ENCODE data around the gene COMMD1.
A peak's percentile ranks its signal among the peaks of the same experiment; 100 is the strongest.
"Not testable (repeated sequence)": the region's sequence is repeated elsewhere in the genome, so short reads cannot be mapped to it uniquely, and the experiment has no call there.

Gene COMMD1

DNA sequence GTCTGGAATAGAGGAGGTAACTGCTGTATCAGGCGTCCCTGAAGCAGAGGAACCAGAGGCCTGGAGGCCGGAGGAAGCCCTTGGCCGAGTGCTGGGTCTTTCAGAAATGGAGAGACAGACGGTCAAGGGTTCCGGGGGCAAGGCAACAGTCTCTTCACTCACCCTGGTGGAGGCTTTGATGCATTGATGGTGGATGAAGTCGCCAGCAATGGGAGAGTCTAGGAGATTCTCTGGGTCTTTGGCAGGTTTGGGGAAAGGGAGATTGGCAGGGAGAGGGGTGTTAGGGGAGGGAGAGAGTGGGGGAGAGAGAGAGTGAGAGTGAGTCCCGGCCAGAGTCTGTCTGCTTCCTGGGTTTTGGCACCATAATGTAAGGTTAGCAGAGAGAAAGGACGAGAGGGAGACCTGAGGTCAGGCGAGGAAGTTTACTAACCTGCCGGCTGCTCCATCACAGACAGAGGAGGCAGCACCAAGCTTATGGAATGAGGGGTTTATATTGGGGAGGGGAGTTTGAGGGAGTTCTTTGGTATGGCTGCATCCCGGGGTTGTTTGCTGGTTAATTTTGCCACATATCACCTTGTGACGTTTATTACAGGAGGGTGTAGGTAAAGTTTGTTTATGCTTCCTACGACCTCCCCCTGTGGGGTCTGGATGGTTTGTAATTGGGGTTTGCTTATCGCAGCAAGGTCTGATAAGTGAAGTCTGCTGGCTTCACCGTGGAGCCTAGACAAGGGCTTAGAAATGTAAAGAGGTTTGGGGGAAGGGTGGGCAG, 19.6 kb downstream of the COMMD1 start:
- no peak for DNase-seq

GRCh38 chr2:61926531-61927477, 21.3 kb downstream of the COMMD1 start:
- DNase-seq = no peak

DNA sequence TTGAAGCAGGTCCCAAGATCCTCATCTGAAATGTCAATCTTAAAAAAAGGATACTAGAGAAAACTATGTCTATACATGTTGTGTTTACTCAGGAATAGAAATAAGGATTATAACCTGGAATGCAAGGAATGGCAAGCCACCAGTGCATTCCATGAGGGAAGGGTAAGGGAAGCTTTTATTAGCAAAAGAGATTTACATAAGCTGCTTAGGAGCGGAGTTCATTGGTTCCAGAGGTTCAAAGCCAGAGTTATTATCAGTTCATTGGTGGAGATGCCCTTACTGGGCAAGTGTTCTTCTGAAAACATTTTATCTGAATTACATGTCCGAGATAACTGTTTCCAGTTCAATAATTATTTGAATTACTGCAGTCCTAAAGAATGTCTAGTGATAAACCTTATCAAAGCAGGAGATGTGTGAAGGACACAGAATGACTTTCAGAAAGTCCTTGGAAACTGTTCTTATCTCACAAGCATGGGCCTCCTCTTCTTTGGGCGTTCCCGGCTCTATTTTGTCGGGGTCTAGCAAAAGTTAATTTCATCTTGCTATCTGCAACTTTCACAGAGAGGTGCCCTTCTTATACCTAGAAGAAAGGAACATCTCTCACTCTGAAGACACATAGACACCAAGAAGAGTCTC, 23.5 kb downstream of the COMMD1 start:
- DNase-seq = no peak

GRCh38 chr2:61937098-61937497, 31.6 kb downstream of the COMMD1 start:
- DNase-seq = no peak

DNA sequence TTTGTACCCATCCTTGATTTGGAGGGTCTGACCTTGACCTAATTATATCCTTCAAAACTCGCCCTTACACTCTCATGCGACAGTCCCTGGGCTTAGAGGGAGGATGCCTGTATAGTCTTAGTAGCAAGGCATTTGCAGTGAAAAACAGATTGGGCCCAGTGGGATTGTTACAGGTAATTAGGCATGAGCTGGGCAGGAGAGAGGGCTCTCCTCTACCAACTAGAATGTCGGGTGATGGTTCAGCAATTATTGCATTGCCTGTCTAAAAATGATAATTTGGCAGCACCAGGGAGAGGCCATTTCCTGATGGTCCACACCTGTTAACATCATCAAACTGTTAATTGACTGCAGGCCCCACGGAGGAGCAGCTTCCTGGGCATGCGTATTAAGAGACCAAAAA, 32.4 kb downstream of the COMMD1 start:
- no peak for DNase-seq

GRCh38 chr2:61938511-61938910, 33.0 kb downstream of the COMMD1 start:
- DNase-seq = no peak

GRCh38 chr2:61943251-61943650, 37.8 kb downstream of the COMMD1 start:
- no peak for DNase-seq

GRCh38 chr2:61946666-61947065, 41.2 kb downstream of the COMMD1 start:
- DNase-seq = no peak

DNA sequence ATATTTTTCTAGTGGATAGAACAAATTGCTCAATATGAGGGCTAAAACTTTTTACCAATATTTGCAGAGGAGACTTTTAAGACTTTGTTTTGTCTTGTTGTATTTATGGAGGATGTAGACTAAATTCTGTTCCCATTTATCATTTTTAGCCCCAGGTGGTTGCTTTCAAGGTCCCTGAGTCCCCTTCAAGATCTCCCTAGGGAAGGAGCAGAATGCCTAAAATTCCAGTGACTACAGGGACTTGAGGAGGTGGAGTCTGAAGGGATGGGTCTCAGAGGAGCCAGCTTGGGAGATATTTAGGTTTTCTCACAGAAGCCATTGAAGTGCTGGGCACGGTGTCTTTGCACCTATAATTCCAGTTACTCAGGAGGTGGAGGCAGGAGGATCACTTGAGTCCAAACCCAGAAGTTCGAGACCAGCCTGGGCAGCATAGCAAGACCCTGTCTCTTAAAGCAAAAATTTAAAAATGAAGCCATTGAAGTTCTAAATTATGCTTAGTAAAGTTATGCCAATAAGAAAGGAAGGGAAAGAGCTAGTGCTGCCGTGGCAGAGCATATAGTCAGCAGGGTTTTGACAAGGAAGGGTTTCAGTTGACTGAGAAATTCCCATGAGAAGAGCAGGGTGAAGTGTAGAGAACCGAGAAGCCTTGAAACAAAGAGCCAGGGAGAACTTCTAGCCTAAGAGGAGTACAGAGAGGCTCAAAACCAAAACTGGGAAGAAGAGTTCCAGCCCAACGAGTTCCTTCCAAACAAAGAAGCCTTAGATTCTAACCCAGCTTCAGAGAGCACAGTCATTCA, 43.4 kb downstream of the COMMD1 start:
- DNase-seq = no peak

GRCh38 chr2:61949458-61949713, 43.9 kb downstream of the COMMD1 start:
- DNase-seq = no peak

GRCh38 chr2:61949714-61950560, 44.5 kb downstream of the COMMD1 start:
- DNase-seq = peak; percentile 7

DNA sequence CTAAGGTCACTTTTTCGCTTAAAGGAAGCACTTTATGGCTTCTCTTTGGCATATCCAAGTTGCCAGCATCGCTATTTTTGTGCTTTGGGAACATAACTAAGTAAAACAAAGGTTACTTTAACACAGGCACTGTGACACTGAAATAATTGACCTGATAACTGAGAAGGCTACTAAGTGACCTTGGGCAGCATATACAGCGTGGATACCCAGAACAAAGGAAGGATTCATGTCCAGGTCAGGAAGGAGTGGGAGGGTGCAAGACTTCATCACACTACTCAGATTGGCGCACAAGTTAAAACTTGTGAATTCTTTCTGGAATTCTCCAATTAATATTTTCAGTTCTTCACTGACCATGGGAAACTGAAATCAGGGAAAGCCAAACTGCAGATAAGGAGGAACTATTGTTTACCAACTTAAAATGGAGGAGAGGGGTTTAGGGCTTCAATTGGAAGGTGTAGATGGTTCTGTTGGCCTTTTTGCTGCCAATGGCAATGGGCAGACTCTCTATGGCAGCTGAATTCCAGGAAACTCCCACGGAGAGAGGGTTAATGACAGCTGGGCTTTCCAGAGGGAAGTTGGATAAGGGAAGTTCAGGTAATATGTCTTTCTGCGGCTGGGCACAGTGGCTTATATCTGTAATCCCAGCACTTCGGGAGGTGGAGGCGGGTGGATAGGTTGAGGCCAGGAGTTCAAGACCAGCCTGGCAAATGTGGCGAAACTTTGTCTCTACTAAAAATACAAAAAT, 45.3 kb downstream of the COMMD1 start:
- DNase-seq = no peak

GRCh38 chr2:61951881-61952280, 46.4 kb downstream of the COMMD1 start:
- DNase-seq = no peak

- DNase-seq = no peak
Measured at GRCh38 chr2:61952288-61952687, 46.8 kb downstream of the COMMD1 start.

GRCh38 chr2:61954856-61955255, 49.4 kb downstream of the COMMD1 start:
- DNase-seq = not testable (repeated sequence)

DNA sequence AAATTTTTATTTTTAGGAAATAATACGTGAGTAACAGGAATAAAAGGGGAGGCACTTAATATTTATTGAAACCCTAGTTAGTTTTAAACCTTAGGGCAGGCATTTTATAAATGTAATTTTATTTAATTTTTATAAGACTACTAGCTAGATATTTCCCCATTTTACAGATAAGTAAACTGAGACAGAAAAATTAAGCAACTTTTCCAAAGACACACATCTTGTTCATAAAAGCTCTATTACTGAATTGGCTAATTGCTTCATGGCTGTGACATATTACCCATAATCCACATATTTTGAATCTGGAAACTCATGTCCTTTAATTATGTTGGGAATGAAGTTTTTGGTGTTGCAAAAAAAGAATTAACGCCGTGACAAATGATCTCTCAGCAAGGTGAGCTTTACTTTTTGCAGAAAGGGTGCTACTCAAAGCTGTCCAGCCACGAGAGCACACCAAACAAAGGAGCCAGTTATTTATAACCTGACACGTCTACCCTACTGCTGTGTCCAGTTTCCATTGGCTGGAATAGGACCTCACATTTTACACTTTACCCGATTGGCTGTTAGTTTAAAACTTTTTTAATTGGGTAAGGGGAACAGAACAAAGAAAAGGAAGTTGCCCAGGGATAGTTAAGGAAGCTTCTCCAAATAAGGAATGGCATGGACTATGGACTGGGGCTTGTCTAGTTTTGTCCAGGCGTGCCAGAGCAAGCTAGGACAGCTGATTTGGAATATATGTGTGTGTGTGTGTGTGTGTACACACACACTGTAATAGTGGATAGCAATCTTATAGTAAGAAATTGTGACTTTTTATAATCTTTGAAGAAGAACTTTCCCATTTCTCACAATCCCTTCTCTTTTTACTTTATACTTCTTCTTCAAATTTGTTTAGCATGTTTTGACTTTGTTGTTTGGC, 54.2 kb downstream of the COMMD1 start:
- no peak for DNase-seq

- DNase-seq = no peak
Measured at GRCh38 chr2:61961231-61961901, 55.9 kb downstream of the COMMD1 start.

GRCh38 chr2:61962095-61962984, 56.9 kb downstream of the COMMD1 start:
- no peak for DNase-seq
